Uterus (tissue), 2 donors: Measurements from ENCODE around the gene ELAVL3.
"Not testable (repeated sequence)": the region's sequence is repeated elsewhere in the genome, so short reads cannot be mapped to it uniquely, and the experiment has no call there.

Source experiments
- CTCF ChIP-seq, 4 experiments: fragments of 200-600 bp in 2 of 4; fragments of 450-650 bp in 2 of 4; sonication (generic) in 2 of 4; IDR thresholded peaks; one replicate each; pipeline ENCODE4 v1.5.1; 2016 to 2019; ENCODE audit warnings: antibody characterized with exemption in 4 of 4, mild to moderate bottlenecking in 2 of 4, moderate library complexity in 1 of 4
- POLR2A ChIP-seq, 2 donors: fragments of 450-650 bp; IDR thresholded peaks; one replicate each; pipeline ENCODE4 v1.6.1; 2016; ENCODE audit warnings: antibody characterized with exemption in 2 of 2, mild to moderate bottlenecking in 1 of 2, moderate library complexity in 1 of 2

DNA sequence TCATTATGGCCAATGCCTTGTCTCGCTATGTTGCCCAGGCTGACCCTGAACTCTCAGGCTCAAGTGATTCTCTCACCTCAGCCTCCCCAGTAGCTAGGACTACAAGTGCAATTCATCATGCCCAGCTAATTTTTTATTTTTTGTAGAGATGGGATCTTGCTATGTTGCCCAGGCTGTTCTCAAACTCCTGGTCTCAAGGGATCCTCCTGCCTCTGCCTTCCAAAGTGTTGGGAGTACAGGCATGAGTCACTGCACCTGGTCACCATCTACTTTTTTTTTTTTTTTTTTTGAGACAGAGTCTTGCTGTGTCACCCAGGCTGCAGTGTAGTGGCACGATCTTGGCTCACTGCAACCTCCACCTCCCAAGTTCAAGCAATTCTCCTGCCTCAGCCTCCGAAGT lies 5.5 kb downstream of the ELAVL3 start:
- not testable (repeated sequence) for TF ChIP-seq CTCF, POLR2A (IDR thresholded peaks at IDR 0.05)
